Vagina (tissue), 2 donors: Measurements from ENCODE around the gene TOMM7. TPM values are rescaled to one million over a fixed set of nuclear protein-coding genes. Genes with fewer than 3 reads are reported as not detected.

Experiments used
- DNase-seq, 2 donors: peaks; one replicate each; pipeline ENCODE4 v3.0.0-alpha.2; 2017; ENCODE audit errors: extremely low spot score in 2 of 2
- H3K27ac ChIP-seq: fragments of 200-600 bp; sonication (generic); one replicate; pipeline ENCODE4 v1.5.1; 2019
- H3K27me3 ChIP-seq: fragments of 200-600 bp; sonication (generic); one replicate; pipeline ENCODE4 v1.5.1; 2019
- H3K36me3 ChIP-seq, 2 donors: fragments of 200-600 bp; sonication (generic); one replicate each; pipeline ENCODE4 v1.5.1; 2017 to 2019
- H3K4me1 ChIP-seq: fragments of 200-600 bp; sonication (generic); one replicate; pipeline ENCODE4 v1.5.1; 2019
- H3K4me3 ChIP-seq, 2 donors: fragments of 200-600 bp; sonication (generic); 1 replicate in 1 of 2; 2 replicates in 1 of 2; pipeline ENCODE4 v1.5.1; 2016 to 2019
- H3K9me3 ChIP-seq: fragments of 200-600 bp; sonication (generic); one replicate; pipeline ENCODE4 v1.5.1; 2019
- CTCF ChIP-seq, 3 experiments: fragments of 450-650 bp in 2 of 3; fragments of 200-600 bp in 1 of 3; sonication (generic) in 1 of 3; IDR thresholded peaks; one replicate each; pipeline ENCODE4 v1.5.1; 2017 to 2019; ENCODE audit warnings: antibody characterized with exemption in 3 of 3, mild to moderate bottlenecking in 2 of 3, moderate library complexity in 2 of 3
- POLR2A ChIP-seq, 2 donors: fragments of 450-650 bp; IDR thresholded peaks; one replicate each; pipeline ENCODE4 v1.6.1; 2017; ENCODE audit warnings: antibody characterized with exemption in 2 of 2, mild to moderate bottlenecking in 2 of 2, moderate library complexity in 2 of 2
- POLR2AphosphoS5 ChIP-seq, 2 donors: sonication (generic); formaldehyde crosslinking; IDR thresholded peaks; one replicate each; pipeline ENCODE4 v1.9.0; 2017; ENCODE audit warnings: antibody characterized with exemption in 2 of 2, mild to moderate bottlenecking in 2 of 2, low read depth in 1 of 2; ENCODE audit not compliant: insufficient read depth in 1 of 2
- intact Hi-C: fragments of 100-400 bp; cut with DNase I; formaldehyde crosslinking; loops from one replicate; pipeline ENCODE4 v1.15.1; 2023
- total RNA-seq: library from RNA; depleted of rRNA; stranded (reverse); fragments of >200 nt; gene quantifications from one replicate; pipeline ENCODE4 v1.2.3, GENCODE V29; 2016

TOMM7 gene
- total RNA-seq, 1 donor from 2014 or later, result 167 TPM

DNA sequence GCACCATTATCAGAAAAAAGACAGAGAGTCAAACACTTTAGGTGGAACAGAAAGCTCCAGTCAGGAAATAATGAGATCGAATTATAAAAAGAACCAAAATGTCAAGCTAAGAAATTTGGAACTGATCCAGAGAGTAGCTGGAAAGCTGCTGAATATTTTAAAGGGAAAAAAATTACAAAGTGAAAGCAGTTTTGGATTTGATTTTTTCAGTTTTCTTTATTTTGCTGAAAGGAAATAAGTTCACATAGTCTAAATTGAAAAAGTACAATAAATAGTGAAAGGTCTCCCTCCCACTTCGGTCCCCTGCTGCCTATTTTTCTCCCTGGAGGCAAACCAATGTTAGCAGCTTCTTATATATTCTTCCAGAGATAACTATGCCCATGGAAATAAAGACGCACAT, 11.3 kb upstream of the TOMM7 start:
- TF ChIP-seq CTCF (IDR thresholded peaks at IDR 0.05), result no peak
- TF ChIP-seq POLR2AphosphoS5 (IDR thresholded peaks at IDR 0.05; ENCODE audit: insufficient read depth in 1 of 2, low read depth in 1 of 2), result no peak
- no peak for TF ChIP-seq POLR2A (IDR thresholded peaks at IDR 0.05)
- Histone ChIP-seq H3K27ac (no peak overlapping the region), H3K4me1 (no peaks in the 10 kb centered on the region), H3K36me3 (no peaks in the 10 kb centered on the region), H3K27me3 (no peaks in the 10 kb centered on the region), H3K4me3 (no peak overlapping the region), H3K9me3 (no peaks in the 10 kb centered on the region)
- no peak for DNase-seq
- intact Hi-C loops, result no loop called here

- no peak for TF ChIP-seq POLR2AphosphoS5 (IDR thresholded peaks at IDR 0.05; ENCODE audit: insufficient read depth in 1 of 2, low read depth in 1 of 2)
- TF ChIP-seq POLR2A (IDR thresholded peaks at IDR 0.05), result no peak
- no peak for TF ChIP-seq CTCF (IDR thresholded peaks at IDR 0.05)
- no peaks in the 10 kb centered on the region for H3K9me3 ChIP-seq
- no peaks in the 10 kb centered on the region for H3K27me3 ChIP-seq
- no peaks in the 10 kb centered on the region for H3K36me3 ChIP-seq
- intact Hi-C loops, result no loop called here
- H3K4me1 ChIP-seq, result no peaks in the 10 kb centered on the region
- H3K4me3 ChIP-seq, result no peak overlapping the region
- H3K27ac ChIP-seq, result no peak overlapping the region
- no peak for DNase-seq
Measured at GRCh38 chr7:22833113-22833855, 10.6 kb upstream of the TOMM7 start.

DNA sequence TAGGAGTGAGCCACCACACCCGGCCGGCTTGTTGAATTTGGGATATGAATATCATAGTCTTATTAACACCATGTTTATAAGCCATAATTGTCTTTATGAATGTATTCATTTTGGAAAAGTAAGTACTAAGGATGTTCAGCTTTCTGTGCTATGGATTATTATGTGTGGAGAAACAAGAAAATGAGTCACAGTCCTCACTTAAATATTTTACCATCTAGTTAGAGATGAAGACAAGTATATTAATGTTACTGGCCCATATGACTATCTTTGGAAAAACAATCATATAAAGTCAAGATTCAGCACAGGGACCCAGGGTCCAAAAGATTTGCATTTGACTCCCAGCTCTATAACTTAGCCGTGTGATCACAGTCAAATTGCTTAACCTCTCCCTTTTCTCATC, 9.8 kb upstream of the TOMM7 start:
- no peaks in the 10 kb centered on the region for H3K4me1 ChIP-seq
- H3K4me3 ChIP-seq, result no peak overlapping the region
- H3K27ac ChIP-seq, result no peak overlapping the region
- no peaks in the 10 kb centered on the region for H3K9me3 ChIP-seq
- DNase-seq, result no peak
- H3K36me3 ChIP-seq, result no peaks in the 10 kb centered on the region
- no peaks in the 10 kb centered on the region for H3K27me3 ChIP-seq
- no peak for TF ChIP-seq POLR2A (IDR thresholded peaks at IDR 0.05)
- no peak for TF ChIP-seq POLR2AphosphoS5 (IDR thresholded peaks at IDR 0.05; ENCODE audit: insufficient read depth in 1 of 2, low read depth in 1 of 2)
- TF ChIP-seq CTCF (IDR thresholded peaks at IDR 0.05), result no peak
- intact Hi-C loops, result no loop called here

GRCh38 chr7:22831602-22832305, 9.1 kb upstream of the TOMM7 start:
- no peak for DNase-seq
- no peak overlapping the region for H3K27ac ChIP-seq
- no peaks in the 10 kb centered on the region for H3K4me1 ChIP-seq
- H3K4me3 ChIP-seq, result no peak overlapping the region
- H3K36me3 ChIP-seq, result no peaks in the 10 kb centered on the region
- TF ChIP-seq POLR2AphosphoS5 (IDR thresholded peaks at IDR 0.05; ENCODE audit: insufficient read depth in 1 of 2, low read depth in 1 of 2), result no peak
- TF ChIP-seq POLR2A (IDR thresholded peaks at IDR 0.05), result no peak
- TF ChIP-seq CTCF (IDR thresholded peaks at IDR 0.05), result no peak
- no peaks in the 10 kb centered on the region for H3K9me3 ChIP-seq
- no peaks in the 10 kb centered on the region for H3K27me3 ChIP-seq
- intact Hi-C loops, result no loop called here

DNA sequence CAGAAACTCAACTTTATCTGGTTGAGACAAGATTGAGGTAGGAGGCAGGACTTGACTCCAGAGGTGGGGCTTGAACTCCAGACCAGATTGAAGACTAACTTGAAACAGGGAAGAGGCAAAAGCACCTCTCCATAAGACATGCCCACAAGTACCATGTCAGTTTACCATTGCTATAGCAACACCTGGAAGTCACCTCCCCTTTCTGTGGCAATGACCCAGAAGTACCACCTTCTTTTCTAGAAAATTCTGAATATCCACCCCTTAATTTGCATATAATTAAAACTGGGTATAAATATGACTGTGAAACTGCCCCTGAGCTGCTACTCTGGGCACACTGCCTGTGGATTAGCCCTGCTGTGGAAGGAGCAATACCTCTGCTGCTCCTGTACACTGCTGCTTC, 4.9 kb upstream of the TOMM7 start:
- no peak for DNase-seq
- Histone ChIP-seq H3K9me3 (no peaks in the 10 kb centered on the region), H3K27me3 (no peaks in the 10 kb centered on the region), H3K27ac (no peak overlapping the region), H3K4me1 (peaks cover 6% of the 10 kb centered on the region), H3K4me3 (no peak overlapping the region), H3K36me3 (no peaks in the 10 kb centered on the region)
- TF ChIP-seq POLR2AphosphoS5 (IDR thresholded peaks at IDR 0.05; ENCODE audit: insufficient read depth in 1 of 2, low read depth in 1 of 2) (no peak), POLR2A (IDR thresholded peaks at IDR 0.05) (no peak), CTCF (IDR thresholded peaks at IDR 0.05) (no peak)
- intact Hi-C loops, result no loop called here
